Central memory CD4-positive, alpha-beta T cell (primary cell): ENCODE results near the gene NOD2.
A peak's percentile ranks its signal among the peaks of the same experiment; 100 is the strongest.

Source experiments
- DNase-seq: peaks from one replicate; pipeline ENCODE4 v3.0.0; 2022

The NOD2 gene

DNA sequence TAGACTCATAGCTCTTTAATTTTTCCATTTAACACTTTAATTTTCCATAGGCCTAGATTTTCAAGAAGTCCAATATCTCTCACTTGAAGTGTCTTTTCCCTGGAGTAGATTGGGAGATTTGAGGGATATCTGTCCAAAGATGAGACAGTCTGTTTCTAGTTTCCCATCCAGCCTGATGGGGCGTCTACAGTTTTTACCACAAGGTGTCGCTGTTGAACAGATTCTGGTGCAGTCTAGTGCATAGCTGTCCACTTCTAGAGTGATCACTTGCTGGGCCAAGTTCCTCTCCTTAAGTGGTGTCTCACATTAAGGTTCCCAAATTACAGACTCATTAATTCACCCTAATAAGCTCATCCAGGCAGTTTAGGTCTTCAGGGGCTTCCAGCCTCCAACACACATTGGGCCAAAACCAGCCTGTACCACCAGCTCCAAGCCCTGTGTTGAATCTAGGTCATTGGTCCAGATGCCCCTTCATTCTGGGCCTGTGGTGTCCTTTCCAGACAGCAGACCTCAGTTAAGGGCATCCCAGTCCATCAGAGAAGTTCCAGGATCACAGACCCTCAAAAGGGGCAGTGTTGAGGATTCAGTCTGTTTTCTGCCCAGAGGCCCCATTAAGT is 21.7 kb upstream of the NOD2 start:
- DNase-seq = peak; percentile 37

DNA sequence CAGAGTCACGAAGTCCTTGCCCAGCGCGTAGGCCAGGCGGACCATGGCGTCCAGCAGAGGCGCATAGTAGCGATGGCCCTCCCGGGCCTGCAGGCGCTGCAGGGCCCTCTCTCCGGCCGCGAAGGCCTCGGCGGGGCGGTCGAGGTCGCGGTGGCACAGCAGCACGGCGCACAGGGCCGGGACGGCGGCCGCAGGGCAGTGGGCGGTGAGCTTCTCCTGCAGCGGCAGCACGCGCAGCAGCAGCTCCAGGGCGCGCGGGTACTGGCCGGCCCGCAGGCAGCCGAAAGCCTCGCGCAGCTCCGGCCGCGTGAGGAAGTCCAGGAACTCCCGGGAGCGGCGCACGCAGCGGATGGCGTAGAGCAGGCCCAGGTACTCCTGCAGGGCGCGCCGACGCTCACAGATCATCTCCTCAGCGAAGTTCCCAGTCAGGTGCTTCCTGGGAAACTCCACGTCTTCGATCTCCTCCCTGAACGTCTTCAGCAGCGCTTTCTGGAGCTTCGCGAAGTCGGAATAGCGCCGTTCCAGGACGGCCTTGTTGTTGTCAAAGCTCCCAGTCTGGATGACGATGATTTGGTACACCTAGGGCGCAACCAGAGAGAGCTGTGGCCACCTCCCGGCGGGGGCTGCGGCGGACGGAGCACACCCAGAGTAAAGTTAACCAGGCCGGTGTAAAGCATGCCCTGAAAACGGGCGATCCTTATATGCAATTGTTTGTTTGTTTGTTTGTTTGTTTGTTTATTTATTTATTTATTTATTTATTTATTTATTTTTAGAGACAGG is 19.7 kb upstream of the NOD2 start:
- DNase-seq = no peak

DNA sequence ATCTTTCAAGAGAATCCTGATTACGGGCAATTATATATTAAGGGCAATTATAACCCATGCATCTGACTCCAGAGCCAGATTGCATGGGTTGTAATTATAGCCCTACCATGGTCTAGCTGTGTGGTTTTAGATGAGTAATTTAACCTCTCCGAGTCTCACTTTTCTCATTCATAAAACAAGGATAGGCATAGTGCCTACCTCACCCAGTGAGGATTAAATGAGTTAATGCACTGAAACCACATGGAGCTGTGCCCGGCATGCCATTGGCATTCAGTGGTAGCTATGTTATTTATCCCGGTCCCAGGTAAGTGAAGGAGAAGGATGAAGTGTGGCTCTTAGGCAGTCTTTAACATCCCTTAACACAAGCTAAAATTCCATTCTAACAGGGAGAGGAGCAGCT is 18.6 kb upstream of the NOD2 start:
- DNase-seq = no peak

DNA sequence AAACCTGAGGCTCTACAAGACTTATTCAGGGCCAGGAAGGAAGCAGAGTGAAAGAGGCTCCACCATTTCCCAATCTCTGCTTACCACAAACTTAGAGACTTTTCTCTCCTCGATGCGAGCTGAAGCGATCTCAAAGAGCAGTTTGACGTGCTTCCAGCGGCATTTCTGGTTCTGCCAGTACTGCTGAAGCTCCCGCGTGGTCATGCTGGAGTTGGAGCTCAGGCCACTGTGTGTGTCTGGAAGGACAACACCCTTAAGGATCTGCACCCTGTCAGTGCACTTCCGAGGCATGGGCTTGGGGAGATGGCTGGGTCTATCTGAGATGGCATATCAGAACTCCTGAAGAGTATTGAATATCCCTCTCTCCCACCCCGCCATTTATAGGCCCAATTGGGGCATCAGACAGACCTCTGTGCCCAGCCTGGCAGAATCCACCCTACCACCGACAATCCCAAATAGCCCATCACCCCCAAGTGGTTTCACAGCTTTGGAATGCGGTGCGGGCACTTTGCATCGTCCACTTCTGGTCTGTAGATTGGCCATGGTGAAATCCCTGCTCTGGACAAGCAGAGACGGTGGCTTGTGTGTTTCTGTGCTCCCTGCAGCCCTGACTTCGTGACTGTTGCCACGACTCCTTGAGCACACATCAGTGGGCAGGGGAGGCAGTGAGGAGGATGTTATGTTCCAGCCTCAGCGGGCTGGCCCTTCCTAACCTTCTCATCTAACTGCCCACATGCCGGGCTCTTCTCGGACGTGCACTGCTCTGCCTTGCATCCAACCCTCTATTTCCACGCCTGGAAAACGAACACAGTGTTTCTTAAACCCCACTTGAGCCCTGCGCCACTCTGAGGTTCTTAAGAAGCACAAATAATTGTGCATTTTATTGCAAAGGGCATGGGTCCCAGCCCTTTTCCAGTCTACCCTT is 17.5 kb upstream of the NOD2 start:
- DNase-seq = no peak

DNA sequence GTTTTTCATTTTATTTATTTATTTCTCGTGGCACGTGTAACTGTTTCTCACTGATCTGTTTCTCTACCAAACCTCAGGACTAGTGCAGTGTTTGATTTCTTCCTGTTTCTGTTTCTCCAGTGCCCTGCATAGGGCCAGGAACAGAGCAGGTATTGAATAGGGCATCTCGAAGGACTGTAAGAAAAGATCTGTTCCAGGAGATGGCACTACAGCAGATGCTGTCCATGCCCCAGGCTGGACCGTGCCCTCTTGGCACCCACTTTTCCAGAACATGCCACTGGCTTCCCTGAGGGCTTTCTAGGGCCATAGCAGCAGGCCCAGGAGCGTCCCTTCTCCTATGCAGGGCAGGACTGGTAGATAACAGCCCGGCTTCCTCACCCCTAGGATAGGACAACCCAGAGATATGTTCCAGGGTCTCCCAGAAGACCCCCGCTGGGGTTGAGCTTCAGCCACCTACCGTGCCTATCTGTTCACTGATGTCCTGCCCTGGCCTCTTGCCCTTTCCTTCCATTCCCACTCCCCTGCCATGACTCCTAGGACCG is 16.7 kb upstream of the NOD2 start:
- no peak for DNase-seq

DNA sequence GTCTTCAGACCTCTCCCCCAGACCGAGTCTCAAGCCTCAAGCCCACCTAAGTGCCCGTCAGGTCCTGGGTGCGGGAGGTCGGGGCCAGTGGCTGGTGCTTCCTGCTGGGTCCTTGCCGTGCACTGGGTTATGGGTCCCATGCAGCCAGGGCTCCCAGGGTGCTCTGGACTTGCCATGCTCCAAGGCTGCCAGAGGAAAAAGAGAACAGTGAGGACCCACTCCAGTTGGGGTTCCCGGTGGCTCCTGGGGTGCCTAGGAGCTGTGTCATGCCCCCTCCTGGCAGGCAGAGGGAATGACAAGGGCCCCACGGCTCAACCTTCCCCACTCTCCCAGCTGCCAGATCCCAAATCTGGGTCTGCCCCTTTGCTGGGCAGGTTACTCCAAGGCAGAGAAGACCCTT is 16.1 kb upstream of the NOD2 start:
- no peak for DNase-seq

DNA sequence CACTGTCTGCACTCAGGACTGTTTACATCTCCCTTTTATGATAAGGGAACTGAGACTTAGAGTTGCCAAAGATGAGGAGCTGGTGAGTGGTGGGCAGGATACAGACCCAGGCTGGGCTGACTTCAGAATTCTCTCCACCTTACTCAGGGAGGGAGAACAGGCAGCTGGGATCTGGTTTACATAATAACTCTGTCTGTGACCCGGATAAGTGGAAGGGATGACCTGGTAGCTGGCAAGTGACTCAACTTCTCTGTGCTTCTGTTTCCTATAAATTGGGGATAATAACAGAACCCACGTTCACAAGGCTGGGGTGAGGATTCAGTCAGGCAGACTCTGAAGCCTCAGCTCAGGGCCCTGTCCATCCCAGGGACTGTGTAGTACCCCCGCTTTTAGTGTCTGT is 14.9 kb upstream of the NOD2 start:
- DNase-seq = no peak

DNA sequence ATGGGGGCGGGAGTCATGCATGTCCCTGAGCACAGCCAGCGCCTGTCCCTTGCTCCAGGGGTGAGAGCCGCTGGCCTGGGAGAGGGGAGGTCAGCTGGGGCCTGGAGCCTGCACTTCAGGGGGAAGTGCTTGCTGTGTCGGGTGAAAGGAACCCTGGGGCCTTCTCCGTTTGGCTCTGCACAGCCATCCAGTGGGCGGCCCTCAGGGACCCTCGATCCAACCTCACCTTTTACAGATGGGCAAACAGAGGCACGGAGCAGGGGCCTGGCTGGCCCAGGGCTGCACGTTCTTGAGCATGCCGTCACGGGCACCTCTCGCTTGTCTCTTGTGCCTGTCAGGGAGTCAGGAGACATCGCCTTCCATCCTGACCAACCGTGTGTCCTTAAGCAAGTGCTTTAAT is 14.1 kb upstream of the NOD2 start:
- no peak for DNase-seq

DNA sequence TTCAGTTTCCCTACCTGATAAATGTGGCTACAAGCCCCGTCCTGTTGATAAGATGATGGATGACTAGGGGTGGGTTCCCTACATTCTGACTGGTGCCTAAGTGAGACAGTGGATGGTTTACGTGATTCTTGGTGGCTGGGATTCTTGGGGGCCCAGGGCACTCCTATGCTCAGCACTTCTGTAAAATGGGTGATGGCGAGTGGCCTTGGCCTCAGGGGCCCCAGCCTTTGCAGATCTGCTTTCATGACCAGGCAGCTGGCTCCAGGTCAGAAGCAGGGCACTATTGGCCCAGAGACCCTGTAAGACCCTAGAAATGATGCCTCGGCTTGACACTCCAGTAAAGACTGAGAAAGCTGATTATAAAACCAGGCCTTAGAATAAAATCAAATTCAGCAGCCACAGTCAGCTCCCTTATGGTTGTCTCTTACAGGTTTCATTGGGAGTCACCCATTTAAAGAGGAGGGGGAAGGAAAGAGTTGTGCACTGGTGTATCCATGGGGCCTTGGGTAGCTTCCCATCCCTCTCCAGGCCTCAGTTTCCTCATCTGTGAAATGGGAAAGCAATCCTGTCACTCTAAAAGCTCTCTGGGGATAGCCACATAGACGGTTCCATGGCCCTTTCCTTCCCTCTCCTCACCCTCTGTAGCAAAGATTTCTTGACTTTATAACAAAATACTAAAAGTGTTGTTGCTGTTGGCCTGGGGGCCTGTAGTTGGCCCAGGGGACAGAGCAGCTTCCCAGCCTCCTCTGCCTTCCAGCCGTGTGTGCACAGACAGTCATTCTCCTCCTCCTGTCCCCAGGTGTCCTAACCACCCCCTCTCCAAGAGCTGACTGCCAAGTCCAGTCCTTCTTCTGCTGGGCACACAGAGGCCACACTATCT is 13.5 kb upstream of the NOD2 start:
- DNase-seq = no peak

DNA sequence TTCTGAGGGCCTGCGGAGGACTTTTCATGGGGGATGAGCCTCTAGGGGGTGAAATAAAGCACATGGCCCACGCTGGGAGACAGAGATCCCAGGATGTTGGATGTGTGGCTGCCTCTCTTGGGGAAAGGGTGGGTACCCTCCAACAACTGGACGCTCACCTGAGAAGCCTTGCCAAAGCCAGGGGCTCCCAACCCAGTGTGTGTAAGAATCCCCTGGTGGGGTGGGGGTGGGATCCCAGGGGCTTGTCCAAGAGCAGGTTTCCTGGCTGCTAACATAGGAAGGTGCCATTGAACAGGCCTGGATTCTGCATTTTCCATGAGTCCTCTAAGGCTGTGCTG is 12.9 kb upstream of the NOD2 start:
- no peak for DNase-seq

DNA sequence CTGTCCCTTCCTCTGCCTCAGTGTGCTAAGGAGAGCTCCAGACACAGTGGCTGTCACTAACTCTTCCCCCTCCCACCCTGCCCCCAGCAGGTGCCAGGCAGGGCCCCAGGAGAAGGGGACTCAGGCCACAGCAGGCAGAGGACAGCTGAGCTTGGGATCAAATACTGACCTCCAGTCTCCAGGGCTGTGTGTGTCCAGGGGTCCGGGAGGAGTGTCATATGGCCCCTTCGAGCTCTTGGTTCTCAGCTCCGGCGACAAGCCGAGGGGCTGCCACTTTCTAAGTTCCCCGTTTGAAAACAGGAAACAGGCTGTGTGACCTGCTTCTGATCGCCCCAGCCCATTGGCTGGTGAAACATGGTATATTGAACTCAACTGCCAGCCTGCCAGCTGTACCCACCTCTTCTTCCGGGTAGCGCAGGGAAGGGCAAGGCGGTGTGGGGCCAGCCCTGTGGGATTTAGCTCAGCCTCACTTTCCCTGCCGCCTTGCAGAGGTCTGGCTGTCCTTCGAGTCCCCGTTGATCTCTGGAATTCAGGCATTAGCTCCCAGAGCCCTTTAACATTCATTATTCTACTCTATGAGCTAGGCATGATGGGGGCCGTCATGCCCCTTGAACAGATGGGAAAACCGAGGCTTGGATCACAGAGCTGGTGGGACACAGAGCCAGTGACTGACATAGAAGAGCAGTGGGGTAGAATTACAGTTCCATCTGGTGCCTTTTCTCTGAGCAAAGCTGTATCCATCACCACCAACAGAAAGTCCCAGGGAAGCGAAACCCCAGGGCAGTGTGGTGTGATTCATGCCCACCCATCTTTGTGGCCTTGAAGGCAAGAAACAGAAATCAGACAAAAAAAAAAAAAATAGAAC is 12.2 kb upstream of the NOD2 start, which contains the start of gene SNX20:
Gene SNX20 (minus strand): TSS at position 292 of the 865 bp plus-strand sequence. CDS start 3,786 bp downstream, outside the sequence.
- DNase-seq = peak; percentile 76

DNA sequence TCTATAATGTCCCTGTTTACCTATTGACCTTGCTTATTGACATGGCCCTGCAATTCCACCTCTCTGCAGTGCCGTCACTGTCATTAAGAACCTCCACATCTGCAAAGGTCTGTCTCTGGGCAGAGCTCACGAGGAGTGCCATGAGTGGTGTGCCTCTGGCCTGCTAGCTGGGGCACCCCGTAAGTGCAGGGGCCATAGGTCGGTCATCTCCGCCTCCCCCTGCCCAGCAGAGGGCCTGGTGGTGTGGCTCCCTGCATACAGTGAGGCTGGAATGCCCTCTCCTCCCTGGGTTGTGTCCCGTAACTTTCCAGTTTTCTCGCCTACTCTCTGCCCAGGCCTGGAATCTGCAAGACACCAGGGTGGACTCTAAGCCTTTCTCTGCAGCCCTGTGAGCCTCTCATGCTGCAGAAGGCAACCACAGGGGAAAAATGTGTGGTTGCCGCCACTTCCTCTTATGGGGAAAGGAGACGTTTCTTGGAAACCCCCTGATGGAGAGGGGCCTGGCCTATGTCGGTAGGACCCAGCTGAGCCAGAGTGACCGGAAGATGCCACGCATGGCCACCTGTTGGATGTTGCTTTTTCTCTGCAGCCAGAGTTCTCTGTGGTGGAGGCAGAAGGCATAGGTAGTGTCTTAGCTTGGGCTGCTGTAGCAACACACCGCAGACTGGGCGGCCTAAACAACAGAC is 9.6 kb upstream of the NOD2 start:
- DNase-seq = peak; percentile 60

DNA sequence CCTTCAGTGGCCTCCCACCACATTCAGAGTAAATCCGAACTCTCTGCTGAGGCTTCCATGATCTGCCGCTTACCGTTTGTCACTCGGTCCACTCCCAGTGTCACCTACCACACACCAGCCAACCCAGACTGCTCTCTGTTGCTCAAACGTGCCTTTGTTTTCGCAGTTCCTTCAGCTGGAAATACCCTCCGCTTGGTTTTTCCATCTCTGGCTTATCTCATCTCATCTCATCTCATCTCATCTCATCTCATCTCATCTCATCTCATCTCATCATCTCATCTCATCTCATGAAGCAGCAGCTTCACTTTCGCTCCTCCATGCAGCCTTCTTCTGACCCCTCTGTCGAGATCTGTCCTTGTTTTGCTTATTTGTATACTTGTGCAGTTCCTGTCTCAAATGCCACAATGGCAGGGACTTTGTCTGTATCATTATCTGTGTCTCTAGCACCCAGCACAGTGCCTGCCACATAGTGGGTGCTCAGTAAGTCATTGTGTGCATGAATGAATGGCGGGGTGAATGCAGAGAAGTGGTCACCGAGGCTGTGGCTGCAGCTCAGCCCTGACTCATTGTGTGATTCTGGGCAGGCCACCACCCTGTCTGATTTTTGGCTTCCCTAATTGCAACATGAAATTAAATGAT is 8.5 kb upstream of the NOD2 start:
- DNase-seq = no peak

DNA sequence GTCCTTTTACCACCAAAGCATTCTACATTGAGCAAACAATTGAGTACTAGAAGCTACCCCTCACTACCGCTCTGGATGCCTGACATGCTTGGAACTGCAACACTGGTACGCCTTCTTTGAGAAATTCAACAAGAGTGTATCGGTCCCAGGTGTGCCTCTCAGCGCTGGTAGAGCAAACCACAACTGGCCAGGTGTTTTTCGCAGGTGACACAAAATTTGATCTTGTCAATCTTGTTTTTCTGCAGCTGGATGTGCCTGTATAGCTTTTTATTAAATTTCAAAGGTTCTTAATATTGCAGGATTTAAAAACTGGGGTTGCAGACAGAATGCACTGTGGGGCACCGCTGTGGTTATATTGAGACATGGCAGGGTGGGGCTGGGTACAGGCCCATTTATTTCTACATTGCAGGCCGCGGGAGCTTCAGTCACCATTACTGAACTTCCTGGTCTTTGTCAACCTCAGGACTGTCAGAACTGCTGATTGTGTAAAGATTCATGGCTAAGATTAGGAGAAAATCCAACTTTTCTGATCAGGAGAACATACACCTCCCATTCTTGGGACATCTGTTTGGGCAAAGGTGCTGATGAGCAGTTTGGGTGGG is 7.8 kb upstream of the NOD2 start:
- DNase-seq = no peak

DNA sequence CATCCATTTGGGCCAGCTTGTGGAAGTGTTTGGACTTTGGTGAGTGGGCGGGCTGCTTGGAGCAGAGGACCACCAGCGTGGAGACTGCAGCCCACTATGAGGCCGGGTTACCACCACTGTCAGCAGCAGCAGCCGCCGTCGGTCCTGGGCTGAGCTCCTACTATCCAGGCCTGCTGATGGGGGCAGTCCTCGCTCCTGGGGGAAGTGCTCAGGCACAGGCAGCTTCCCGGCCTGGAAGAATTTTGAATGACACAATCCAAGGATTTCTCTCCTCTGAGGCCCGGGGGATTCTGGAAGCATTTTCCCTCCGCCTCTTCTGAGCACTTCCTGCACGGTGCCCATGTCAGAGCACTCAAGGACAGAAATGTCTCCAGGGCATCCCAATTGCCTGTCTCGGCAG is 5.3 kb upstream of the NOD2 start:
- DNase-seq = no peak

DNA sequence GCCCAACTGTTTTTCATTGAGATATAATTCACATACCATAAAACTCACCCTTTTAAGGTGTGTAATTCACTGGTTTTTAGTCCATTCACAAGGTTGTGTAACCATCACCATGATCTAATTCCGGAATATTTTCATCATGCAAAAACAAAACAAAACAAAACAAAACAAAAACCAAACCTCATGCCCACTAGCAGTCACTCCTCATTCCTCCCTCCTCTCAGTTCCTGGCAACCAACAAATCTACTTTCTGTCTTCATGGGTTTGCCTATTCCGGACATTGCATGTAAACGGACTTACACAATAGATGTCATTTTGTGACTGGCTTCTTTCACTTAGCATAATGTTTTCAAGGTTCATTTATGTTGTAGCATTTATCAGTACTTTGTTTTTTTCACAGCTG is 4.5 kb upstream of the NOD2 start:
- no peak for DNase-seq

DNA sequence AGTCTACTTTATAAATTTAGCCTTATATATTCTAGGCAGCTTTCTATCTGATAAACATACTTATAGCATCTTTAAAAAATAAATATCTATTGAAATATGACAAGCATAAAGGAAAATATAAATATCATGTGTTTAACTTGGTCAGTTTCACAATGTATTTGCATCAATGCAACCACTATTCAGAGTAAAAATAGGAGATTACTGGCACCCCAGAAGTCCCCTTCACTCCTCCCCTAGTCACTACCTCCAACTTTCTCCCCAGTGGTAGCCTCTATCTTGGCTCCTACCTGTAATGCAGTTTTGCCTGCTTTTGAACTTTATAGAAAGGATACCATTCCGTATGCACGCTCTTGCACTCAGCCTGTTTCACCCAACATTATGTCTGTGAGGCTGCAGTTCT is 3.2 kb upstream of the NOD2 start:
- DNase-seq = no peak

DNA sequence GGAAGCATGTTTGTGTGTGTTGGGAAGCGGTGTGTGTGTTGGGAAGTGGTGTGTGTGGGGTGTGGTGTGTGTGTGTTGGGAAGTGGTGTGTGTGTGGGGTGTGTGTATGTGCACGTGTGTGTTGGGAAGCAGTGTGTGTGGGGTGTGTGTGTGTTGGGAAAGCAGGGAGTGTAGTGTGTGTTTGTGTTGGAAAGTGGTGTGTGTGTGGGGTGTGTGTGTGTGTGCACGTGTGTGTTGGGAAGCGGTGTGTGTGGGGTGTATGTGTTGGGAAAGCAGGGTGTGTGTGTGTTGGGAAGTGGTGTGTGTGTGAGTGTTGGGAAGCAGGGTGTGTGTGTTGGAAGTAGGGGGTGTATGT is 785 bp upstream of the NOD2 start:
- DNase-seq = no peak

DNA sequence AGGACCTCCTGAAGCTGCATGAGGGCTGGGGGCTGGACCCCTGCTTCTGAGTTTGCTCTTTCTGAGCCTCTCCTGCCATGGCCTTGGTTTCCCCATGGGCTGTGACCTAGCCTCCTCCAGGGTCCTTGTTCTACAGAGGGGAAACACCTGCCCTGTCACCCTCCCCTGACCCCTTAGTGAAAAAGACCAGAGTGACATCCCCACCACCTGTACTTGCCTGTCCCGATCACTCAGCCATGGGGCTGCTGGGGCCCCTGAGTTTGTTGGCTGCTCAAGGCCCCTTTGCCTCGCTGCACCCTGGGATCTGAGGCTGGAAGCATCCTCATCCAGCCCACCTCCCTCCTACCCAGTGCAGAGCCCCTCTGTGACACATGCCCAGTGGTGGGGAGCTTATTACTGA is 800 bp downstream of the NOD2 start:
- DNase-seq = no peak
